DMS 273 (cell line): ENCODE results near the gene PIP4K2A.
A peak's percentile ranks its signal among the peaks of the same experiment; 100 is the strongest.
"Not testable (repeated sequence)": the region's sequence is repeated elsewhere in the genome, so short reads cannot be mapped to it uniquely, and the experiment has no call there.

Source experiments
- DNase-seq: peaks from one replicate; lab custom pipeline; 2025; ENCODE audit not compliant: unreplicated experiment; lab: John Stamatoyannopoulos, UW

Gene PIP4K2A

GRCh38 chr10:22697101-22697500, 17.3 kb downstream of the PIP4K2A start:
- no peak for DNase-seq

- no peak for DNase-seq
These were observed 20.5 kb downstream of the PIP4K2A start for GRCh38 chr10:22693860-22694259.

GRCh38 chr10:22693371-22693784, 21.0 kb downstream of the PIP4K2A start:
- DNase-seq, result no peak

GRCh38 chr10:22692119-22692518, 22.3 kb downstream of the PIP4K2A start:
- not testable (repeated sequence) for DNase-seq

DNA sequence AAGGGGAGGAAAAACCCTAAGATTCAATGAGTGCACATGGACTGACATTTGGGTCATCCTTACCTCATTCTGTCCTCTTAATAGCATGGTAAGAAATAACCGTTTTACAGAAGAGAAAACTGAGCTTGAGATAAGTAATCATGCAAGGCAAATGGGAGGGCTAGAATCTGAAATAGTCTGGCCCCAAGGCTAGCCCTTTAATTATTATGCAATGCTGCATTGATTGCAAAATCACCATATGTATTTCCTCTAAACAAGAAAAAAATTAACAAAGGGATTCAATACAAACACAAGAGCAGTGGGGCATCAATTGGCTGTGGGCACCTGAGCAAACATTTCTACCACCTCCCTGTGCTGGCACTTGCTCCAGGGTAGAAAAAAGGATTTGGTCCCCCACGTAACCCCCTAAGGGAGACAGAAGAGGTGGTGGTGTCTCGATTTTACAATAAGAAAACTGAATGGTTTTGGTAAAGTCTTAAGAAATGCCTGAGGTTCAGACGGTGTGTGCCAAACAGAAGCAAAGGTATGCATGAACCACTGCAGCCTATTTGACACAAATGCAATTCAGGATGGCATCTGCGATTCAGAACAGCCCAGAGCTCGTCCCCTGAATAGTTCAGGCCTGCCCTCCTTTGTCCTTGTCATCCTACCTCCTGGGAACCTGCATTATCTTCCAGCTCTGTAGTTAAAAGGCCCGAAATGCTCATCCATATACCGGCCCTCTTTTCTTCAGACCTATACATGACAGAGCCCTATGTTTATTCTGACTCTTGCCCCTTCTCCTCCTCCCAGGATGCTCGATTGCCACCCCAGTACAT, 23.6 kb downstream of the PIP4K2A start:
- DNase-seq, result no peak

DNA sequence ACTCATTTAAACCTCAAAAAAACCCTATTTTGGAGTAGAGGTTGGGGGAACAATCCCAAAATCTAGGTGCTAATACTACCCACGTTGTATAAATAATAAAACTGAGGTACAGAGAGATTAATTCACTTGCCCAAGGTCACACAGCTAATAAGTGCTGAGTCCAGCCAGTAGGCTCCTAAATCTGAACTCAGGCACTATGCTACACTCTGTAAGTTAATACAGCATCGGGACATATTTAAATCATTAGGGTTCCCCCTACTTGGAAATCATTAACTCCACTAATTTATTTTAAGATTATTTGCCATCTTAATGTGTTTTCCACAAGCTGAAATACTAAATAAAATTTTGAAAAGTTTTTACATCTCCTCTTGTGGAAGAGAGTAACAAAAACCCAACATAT, 24.2 kb downstream of the PIP4K2A start:
- DNase-seq, result no peak

- no peak for DNase-seq
These were observed 28.0 kb downstream of the PIP4K2A start for GRCh38 chr10:22686347-22686746.

GRCh38 chr10:22685926-22686325, 28.5 kb downstream of the PIP4K2A start:
- DNase-seq, result no peak

- peak; percentile 18 for DNase-seq
These were observed 29.7 kb downstream of the PIP4K2A start for GRCh38 chr10:22684699-22685098.

DNA sequence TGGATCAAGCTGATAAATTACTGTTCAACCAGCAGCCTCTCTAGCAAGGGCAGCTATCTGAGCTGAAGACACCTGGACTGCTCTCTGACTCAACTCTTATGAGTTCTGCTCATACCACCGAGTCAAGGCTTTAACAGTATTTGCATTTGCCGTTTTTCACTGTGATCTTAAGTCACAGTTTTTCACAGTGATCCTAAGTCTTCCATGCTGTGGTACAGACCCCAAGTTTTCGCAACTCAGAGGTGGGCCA, 31.3 kb downstream of the PIP4K2A start:
- DNase-seq, result peak; percentile 38

GRCh38 chr10:22682237-22683139, 31.9 kb downstream of the PIP4K2A start:
- peak; percentile 64 for DNase-seq

DNA sequence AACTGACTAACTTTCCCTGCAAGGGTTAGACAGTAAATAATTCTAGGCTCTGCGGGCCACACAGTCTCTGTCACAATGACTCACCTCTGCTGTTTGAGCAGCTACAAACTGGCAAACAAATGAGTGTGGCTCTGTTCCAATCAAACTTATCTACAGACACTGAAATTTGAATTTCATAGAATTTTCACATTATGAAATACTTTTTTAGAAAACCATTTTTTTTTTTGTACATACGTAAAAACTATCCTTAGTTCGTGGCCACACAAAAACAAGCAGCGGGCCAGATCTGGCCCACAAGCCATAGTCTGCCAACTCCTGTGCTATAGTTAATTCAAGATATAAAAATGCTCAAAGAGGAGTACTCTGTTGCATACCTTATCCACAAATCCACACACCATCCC, 32.6 kb downstream of the PIP4K2A start:
- peak; percentile 13 for DNase-seq

GRCh38 chr10:22681301-22681700, 33.1 kb downstream of the PIP4K2A start:
- no peak for DNase-seq

GRCh38 chr10:22679608-22680007, 34.8 kb downstream of the PIP4K2A start:
- no peak for DNase-seq

DNA sequence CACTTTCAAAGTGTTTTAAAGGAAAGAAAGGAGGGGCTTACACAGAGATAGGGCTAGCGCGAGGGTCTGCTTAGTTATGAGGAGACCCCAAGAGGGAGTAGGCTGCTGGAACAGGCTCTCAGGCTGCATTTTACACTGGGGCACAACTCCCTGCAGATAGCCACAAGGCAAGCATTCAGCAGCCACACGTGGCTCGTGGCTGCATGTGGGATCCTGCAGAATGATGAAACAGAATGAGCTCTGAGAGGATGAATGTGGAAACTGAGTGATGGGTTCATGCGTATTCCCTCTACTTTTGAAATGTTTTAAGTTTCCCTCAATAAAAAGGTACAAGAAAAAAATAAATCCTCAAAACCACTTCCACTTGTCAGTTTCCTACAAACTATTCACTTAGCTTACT, 37.0 kb downstream of the PIP4K2A start:
- DNase-seq, result no peak

- DNase-seq, result no peak
These were observed 37.9 kb downstream of the PIP4K2A start for GRCh38 chr10:22676435-22676834.

- no peak for DNase-seq
These were observed 39.8 kb downstream of the PIP4K2A start for GRCh38 chr10:22674573-22674930.

DNA sequence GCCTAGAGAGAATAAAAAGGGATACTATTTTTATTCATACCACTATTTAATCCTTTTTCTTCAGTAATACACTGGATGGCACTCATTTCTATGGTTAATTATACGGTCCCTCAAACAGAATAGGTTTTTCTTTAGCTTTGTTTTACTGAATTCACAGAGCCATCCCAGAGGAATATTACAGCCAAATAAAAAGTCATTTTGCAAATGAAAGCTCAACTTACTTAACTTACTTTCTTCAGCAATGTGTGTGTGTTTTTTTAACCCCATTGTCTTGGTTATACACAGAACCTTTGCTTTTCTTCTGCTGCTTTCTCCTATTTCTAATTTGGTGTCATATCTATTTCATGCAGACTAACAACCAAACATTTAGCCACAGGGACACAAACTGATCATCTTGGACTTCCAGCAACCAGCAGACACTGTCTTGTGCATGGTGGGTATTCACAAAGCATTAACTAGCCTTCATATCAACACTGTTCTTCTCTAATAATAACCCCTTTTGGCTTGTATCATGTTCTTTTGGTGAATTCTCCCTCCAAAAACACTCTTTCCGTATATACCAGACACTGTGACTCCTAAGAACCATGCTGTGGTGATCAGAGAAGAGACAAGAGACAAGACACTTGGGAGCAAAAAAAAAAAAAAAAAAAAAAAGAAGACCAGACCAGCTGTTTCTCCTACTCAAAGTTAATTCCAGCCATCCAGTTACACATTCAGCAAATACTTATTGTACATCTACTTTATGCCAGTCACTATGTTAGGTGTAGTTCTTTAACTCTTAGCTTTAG, 40.4 kb downstream of the PIP4K2A start:
- DNase-seq, result no peak

- DNase-seq, result no peak
These were observed 41.3 kb downstream of the PIP4K2A start for GRCh38 chr10:22673091-22673392.

GRCh38 chr10:22672319-22673090, 41.9 kb downstream of the PIP4K2A start:
- no peak for DNase-seq

DNA sequence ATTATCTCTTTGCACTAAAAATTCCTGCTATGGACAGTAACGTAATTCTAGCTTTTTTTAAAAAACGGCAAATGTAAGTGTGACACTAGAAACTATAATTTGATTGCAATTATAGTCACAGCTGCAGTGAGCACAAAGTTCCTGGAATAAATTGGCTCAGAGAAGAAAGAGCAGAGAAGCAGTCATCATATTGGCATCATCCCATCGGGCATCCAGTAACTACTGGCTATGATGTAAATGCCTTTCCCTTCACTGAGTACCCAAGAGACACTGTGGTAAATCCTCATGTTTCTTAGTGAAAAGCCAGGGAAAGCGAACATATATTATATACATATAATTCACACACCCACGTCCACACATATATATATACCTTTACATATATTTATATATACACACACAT, 43.6 kb downstream of the PIP4K2A start:
- DNase-seq, result peak; percentile 32
